ENCODE results near the gene TEDC1. TPM values are rescaled to one million over a fixed set of nuclear protein-coding genes. Genes with fewer than 3 reads are reported as not detected.

The TEDC1 gene
- total RNA-seq, 2 donors from 2014 or later, result 1.6 to 12.2 TPM

DNA sequence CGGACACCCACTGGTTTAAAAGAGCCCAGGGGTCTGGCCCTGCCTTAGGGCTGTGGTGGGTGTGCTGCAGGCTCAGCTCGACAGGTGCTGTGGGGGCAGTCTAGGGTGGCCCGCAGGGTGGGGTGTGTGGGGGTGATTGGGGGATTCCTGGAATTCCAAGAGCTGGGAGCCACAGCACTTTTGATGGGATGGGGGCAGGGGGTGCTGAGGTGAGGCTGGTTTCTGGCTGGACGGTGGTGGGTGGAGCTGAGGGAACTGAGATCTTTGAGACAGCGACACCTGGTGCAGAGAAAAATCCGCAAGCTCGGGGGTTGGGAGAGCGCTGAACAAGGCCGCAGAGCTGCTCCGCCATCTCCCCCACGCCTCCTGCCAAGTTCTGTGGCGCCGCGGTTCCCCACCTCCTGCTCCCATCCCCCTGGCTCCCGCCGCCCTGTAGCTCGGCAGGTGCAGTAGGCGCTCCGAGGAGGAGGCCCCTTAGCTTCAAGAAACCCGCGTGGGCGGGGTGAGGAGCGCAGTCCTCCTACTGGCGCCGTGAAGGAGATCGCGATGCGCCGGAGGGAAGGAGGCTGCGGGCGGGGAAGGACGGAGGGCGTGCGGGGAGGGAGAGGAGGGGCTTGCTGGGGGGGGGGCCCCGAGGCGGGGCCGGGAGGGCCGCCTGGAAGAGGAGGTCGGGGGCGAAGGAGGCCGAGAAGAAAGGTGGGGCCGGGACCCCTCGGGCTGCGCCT lies 1.3 kb upstream of the TEDC1 start:
- WGBS, 2 donors, result 0 to 1% methylated on average over 14 to 40 of the region's 44 CpGs
- DNase-seq (peak; percentile 92 to 93 (median 92)), ATAC-seq (peak; percentile 39)
- peak overlapping the region; percentile 2 to 24 for H3K4me3 ChIP-seq
- H3K4me1 ChIP-seq, result peaks cover 59% of the 10 kb centered on the region
- H3K36me3 ChIP-seq (replicated peaks in 1 of 2; ENCODE audit: insufficient read depth in 1 of 2, low read depth in 2 of 2), result no peaks in the 10 kb centered on the region
- H3K9me3 ChIP-seq, result no peaks in the 10 kb centered on the region
- intact Hi-C loops (cut with DNase I), result loop anchor here (5.0 kb wide), 1 partner anchor 122 kb away; no protein-coding TSS in a partner anchor
- TF ChIP-seq CTCF (IDR thresholded peaks at IDR 0.05) (peak; percentile 48 to 93 (median 84)), POLR2A (IDR thresholded peaks at IDR 0.05) (peak; percentile 48 to 84 (median 64))
- peaks cover 0 to 18% of the 10 kb centered on the region in 2 donors for H3K27me3 ChIP-seq
- H3K27ac ChIP-seq, result peak overlapping the region; percentile 88 to 98 (median 92)

DNA sequence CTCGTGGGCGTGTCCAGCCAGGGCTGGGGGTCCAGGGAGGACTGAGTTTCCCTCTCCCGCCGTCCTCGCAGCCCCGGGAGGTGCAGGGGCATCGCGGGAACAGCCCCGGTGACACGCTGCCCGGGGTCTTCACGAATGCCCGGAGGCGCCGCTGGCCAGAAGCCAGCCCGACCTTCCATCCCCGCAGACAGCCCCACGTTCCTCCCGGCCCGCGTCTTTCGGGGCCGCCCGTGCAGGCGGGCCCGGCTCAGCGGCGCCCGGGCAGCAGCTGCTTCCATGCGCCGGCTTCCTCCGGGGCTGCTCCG lies 827 bp upstream of the TEDC1 start:
- no peak for TF ChIP-seq POLR2A (IDR thresholded peaks at IDR 0.05)
- TF ChIP-seq CTCF (IDR thresholded peaks at IDR 0.05), result no peak
- DNase-seq (peak in 2 of 4 donors; percentile 49 to 61), ATAC-seq (peak; percentile 2)
- H3K4me1 ChIP-seq, result peaks cover 54% of the 10 kb centered on the region
- H3K9me3 ChIP-seq, result no peaks in the 10 kb centered on the region
- peak overlapping the region; percentile 2 to 24 for H3K4me3 ChIP-seq
- WGBS, 2 donors, result 0 to 1% methylated on average over 1 to 33 of the region's 33 CpGs
- intact Hi-C loops (cut with DNase I), result no loop called here
- H3K36me3 ChIP-seq (replicated peaks in 1 of 2; ENCODE audit: insufficient read depth in 1 of 2, low read depth in 2 of 2), result no peaks in the 10 kb centered on the region
- H3K27me3 ChIP-seq, result peaks cover 0 to 18% of the 10 kb centered on the region in 2 donors
- H3K27ac ChIP-seq, result peak overlapping the region; percentile 88 to 98 (median 92)

DNA sequence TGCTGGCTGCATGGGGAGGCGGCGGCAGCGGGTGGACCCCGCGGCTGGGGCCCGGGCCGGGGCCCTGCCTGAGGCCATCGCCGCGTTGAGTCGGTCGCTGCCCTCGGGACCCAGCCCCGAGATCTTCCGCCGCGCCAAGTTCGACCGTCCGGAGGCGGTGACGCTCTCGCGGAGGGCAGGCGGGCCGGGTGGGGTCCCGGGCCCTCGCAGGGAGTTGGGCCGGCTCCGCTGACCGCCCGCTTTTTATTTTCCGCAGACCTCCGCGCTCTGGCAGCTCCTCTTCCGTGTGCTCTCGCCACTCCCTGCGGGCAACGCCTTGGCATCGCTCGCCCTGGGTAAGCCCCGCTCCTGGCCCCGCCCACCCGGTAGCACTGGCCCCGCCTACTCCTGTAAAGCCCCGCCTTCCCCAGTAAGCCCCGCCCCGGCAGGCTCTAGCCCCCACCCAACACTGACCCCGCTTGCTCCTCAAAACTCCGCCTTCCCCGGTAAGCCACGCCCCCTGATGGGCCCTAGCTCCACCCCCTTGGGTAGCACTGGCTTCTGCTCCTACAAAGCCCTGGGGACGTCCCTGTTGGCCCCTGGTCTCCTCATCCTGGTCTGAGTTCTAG lies 424 bp downstream of the TEDC1 start:
- intact Hi-C loops (cut with DNase I), result no loop called here
- Histone ChIP-seq H3K4me3 (peak overlapping the region; percentile 16 to 58), H3K4me1 (peaks cover 41% of the 10 kb centered on the region), H3K27ac (peak overlapping the region; percentile 67 to 98 (median 81)), H3K27me3 (peaks cover 0 to 16% of the 10 kb centered on the region in 2 donors), H3K36me3 (replicated peaks in 1 of 2; ENCODE audit: insufficient read depth in 1 of 2, low read depth in 2 of 2) (no peaks in the 10 kb centered on the region), H3K9me3 (no peaks in the 10 kb centered on the region)
- ATAC-seq (no peak), DNase-seq (peak; percentile 57 to 67 (median 58))
- peak in 2 of 3 donors; percentile 1 to 23 for TF ChIP-seq POLR2A (IDR thresholded peaks at IDR 0.05)
- no peak for TF ChIP-seq CTCF (IDR thresholded peaks at IDR 0.05)
- 1 to 3% methylated on average over 14 to 49 of the region's 53 CpGs for WGBS, 2 donors

DNA sequence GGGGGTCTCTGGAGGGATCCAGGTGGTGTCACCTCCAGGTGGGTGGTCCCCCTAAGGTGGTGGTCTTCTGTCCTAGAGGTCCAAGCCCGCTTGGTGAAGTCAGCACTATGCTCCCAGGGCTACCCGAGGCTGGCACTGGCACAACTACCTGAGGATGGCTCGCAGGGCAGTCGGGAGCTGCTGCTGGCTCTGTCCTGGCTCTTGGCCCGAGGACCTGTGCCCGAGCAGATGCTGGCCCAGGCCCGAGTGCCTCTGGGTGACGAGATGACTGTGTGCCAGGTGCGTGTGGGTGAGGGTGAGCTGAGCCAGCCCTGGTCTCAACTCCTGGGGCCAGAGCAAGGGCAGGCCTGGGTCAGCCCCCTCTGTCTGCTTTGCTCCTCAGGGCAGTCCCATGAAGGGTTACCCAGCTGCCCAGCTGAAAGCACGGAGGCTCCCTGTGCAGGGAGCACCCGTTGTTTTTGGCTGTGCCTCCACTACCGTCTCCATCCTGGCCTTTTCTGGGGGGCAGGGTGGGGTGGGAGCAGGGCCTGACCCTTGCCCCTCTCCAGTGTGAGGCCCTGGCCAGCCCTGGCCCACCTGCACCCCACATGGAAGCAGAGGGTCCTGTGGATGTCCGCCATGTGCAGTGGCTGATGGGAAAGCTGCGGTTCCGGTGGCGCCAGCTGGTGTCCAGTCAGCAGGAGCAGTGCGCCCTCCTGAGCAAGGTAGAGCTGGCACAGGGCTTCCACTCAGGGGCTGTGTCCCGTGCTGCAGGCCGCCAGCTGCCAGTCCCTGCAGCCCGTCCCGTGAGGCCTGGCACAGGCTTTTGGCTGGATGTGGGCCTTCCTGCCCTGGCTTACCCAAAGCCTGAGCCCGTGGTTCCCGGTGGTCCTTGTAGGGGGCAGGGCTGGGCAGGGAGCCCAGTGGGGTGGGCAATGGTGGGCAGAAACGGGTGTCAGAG lies 1.3 kb downstream of the TEDC1 start:
- Histone ChIP-seq H3K27me3 (peaks cover 0 to 8% of the 10 kb centered on the region in 2 donors), H3K4me3 (no peak overlapping the region), H3K9me3 (no peaks in the 10 kb centered on the region), H3K4me1 (peaks cover 33% of the 10 kb centered on the region), H3K36me3 (replicated peaks in 1 of 2; ENCODE audit: insufficient read depth in 1 of 2, low read depth in 2 of 2) (no peaks in the 10 kb centered on the region), H3K27ac (no peak overlapping the region)
- 68% methylated on average over 23 of the region's 24 CpGs; no CpG with 5 or more reads in 1 of the 2 donors for WGBS, 2 donors
- peak in 3 of 4 donors; percentile 22 to 44 (median 40) for DNase-seq
- no peak for ATAC-seq
- no peak for TF ChIP-seq POLR2A (IDR thresholded peaks at IDR 0.05)
- TF ChIP-seq CTCF (IDR thresholded peaks at IDR 0.05), result no peak
- intact Hi-C loops (cut with DNase I), result no loop called here

Measured in body of pancreas (tissue), 4 donors.